Effector CD4-positive, alpha-beta T cell (primary cell): ENCODE data around the gene PRKACB.
"Not testable (repeated sequence)": the region's sequence is repeated elsewhere in the genome, so short reads cannot be mapped to it uniquely, and the experiment has no call there.

ENCODE experiments used
- DNase-seq: peaks from one replicate; pipeline ENCODE4 v3.0.0-alpha.2; 2020
- total RNA-seq: gene quantifications from one replicate; lab custom pipeline; 2026; lab: John Stamatoyannopoulos, UW

PRKACB gene
- total RNA-seq = 119 reads per million, percentile 86 among the genes with 10 or more reads in this experiment

- peak; percentile 9 for DNase-seq
These were observed at the start of gene PRKACB for GRCh38 chr1:84143796-84144565. Gene PRKACB (plus strand): TSS chr1:84144271. CDS start chr1:84144362, 91 bp downstream.

- no peak for DNase-seq
These were observed 48.8 kb upstream of the PRKACB start for GRCh38 chr1:84095308-84095707.

- no peak for DNase-seq
These were observed 47.9 kb upstream of the PRKACB start for GRCh38 chr1:84096176-84096575.

GRCh38 chr1:84101204-84101603, 42.9 kb upstream of the PRKACB start:
- no peak for DNase-seq

GRCh38 chr1:84103197-84103992, 40.7 kb upstream of the PRKACB start:
- DNase-seq = no peak

DNA sequence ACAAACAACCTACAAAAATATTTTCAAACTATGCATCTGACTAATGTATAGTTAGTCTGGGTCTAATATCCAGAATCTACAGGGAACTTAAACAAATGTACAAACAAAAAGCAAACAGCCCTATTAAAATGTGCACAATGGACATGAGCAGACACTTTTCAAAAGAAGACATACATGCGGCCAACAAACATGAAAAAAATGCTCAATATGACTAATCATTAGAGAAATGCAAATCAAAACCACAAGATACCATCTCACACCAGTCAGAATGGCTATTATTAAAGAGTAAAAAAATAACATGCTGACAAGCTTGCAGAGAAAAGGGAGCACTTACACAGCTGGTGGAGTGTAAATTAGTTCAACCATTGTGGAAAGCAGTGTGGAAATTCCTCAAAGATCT, 36.5 kb upstream of the PRKACB start:
- DNase-seq = not testable (repeated sequence)

DNA sequence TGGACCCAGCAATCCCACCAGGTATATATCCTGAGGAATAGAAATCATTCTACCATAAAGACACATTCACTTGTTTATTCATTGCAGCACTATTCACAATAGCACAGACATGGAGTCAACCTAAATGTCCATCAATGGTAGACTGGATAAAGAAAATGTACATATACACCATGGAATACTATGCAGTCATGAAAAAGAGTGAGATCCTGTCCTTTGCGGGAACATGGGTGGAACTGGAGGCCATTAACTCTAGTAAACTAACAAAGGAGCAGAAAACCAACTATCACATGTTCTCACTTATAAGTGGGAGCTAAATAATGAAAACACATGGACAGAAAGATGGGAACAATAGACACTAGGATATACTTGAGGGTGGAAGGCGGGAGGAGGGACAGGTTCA, 36.1 kb upstream of the PRKACB start:
- DNase-seq = no peak

DNA sequence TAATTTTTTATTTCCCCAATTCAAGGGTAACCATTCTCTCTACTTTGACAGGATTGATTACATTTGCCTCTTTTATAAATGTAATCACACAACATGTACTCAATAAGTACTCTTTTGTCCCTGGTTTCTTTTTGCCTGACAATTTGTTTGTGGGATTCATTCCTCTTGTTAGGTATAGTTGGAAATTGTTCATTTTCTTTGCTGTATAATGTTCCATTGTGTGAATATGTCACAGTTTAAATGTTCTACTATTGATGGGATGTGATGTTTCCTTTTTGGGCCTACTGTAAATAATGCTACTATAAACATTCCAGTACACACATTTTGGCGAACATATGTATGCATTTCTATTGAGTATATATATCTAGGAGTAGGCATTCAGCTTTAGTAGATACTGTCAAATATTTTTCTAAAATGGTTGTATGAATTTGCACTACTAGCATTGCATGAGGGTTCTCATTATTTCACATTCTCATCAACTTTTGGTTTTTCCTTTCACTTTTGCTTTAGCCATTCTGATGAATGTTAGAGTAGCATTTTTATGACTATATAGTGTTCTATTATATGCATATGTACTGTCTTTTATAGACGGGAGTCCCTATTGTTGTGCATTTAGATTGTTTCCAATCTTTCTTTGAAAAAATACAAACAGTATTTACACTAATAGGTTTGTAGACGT, 35.0 kb upstream of the PRKACB start:
- DNase-seq = no peak

DNA sequence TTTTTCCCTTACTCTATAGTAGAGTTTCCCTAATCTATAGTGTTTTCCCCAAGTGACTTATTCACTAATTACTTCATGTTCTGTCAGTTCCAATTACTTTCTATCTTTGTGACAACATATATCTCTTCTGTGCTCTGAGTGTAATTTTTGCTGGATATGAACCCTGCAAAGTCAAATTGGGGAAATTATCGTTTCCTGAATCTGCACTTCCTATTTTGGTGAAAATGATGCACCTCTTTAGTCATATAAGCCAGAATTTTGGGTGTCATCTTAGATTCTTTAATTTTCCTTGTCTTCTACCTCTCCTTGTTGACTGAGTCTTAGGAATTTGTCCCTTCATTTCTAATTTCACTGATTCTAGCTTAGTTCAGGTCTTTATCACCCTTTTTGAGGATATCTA, 33.4 kb upstream of the PRKACB start:
- no peak for DNase-seq

DNA sequence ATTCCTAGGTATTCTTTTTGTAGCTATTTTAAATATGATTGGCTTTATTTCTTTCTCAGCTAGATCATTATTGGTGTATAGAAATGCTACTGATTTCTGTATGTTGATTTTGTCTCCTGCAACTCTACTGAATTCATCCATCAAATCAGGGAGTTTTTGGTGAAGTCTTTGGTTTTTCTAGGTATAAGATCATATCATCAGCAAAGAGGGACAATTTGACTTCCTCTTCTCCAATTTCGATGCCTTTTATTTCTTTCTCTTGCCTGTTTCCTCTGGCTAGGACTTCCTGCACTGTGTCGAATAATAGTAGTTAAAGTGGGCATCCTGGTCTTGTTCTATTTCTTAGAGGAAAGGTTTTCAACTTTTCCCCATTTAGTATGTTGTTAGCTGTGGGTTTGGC, 27.5 kb upstream of the PRKACB start:
- DNase-seq = no peak

GRCh38 chr1:84117868-84118267, 26.2 kb upstream of the PRKACB start:
- no peak for DNase-seq

GRCh38 chr1:84121360-84121759, 22.7 kb upstream of the PRKACB start:
- DNase-seq = no peak

GRCh38 chr1:84122780-84123382, 21.2 kb upstream of the PRKACB start:
- peak; percentile 30 for DNase-seq

DNA sequence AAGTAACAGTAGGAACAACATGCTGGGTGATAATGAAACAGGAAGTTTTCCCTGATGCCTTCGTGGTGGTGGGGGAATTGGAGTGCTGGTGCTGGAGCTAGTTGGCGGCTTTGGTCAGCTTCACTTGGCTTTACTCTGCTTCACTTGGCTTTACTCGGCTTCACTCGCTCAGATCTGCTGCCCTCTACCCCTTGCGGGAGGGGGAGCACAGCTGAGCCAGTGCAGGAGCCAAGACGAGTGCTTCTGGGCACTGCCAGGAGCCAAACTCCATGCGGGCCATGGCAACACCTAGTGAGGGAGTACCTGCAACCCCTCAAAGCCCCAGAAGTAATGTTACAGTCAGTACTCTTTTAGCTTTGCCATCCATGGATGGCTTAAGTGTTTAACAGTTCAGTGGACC, 10.6 kb upstream of the PRKACB start:
- no peak for DNase-seq

- DNase-seq = no peak
These were observed 8.7 kb upstream of the PRKACB start for GRCh38 chr1:84135341-84135740.

DNA sequence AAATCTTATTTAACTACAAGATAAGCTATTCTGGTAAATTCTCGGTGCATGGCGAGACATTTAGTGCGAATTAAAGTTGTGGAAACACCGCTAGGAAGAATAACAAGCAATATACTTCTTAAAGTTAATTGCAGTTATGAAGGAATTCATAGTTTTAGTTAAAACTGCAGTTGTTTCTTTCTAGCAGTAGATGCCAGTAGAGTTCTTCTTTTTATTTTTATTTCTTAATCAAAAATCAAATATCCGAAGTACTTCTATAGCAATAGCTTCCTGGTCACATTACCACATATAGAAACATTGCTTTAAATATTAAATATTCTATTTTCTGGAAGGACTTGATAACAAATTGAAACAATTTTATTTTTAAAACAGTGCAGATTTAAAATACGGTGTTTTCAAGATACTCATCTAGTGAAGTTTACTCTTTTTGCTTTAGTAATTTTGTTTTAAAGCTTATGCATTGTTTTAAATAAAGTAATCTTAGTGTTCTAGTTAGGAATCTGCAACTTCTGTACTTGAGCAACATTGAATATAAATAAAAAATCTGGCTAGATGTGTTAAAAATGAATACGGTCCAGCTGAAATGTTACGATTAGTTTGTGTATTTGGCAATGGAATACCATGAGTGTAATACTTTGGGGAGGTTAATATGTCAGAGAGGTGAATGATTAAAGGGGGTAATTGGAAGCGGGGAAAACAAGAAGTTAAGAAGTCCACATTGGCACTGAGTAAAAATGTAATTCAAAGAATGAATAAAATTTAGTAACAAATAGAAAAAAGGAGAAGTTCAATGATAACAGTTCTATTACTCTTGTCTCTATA, 2.7 kb upstream of the PRKACB start:
- DNase-seq = no peak

DNA sequence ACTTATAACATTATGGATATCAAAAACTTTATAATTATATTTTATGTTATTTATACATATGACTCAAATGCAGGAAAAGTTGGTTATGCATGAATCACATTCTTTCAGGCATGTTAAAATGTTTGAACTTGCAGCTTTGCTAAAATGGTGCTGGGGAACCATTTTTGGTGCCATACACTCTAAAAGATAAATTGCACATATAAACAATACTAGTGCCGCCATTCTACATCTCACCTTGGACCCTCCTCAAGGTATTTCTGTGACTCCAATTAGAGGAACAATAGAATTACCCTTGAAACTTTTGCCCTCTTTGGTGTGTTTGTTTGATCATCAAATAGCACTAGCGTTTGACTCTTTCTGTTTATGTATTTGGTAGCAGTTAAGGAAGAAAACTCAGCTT, 997 bp downstream of the PRKACB start:
- DNase-seq = no peak

DNA sequence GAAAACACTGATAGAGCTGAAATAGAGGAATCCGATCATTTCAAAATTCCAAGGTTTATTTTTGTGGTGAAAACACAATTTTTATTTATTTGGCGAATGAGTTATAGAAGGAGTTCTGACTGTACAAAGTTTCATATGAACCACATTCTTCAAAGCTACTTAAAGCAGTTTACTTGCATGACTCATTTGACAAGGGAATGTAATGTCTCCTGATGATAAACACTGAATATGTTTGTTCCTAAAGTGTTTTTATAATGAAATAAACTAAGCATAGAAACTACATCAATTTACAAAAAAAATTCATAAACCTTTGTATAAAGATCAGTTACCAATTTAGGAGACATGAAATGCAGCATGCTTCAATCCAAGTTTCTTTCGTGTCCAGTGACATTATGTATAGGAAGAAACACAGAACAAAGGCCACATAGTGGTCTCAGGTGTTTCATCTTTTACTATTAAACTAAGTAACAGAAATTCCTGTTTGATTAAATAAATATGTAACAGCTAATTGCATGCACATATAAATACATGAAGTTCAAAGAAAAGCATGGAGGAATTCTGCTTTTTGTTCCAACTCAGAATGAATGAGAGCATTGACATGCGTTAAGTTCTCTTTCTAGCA, 2.5 kb downstream of the PRKACB start:
- DNase-seq = no peak

GRCh38 chr1:84148758-84149157, 4.7 kb downstream of the PRKACB start:
- no peak for DNase-seq

DNA sequence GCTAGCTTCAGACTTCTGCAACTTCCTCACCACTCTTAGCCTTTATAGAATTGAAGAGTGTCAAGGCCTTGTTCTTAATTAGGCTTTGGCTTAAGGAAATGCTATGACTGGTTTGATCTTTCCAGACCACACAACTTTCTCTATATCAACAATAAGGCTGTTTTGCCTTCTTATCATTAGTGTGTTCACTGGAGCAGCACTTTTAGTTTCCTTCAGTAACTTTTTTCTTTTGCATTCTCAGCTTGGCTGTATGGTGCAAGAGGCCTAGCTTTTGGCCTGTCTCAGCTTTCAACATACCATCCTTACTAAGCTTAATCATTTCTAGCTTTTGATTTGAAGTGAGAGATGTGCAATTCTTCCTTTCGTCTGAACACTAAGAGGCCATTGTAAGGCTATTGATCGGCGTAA, 8.6 kb downstream of the PRKACB start:
- no peak for DNase-seq

- no peak for DNase-seq
These were observed 11.4 kb downstream of the PRKACB start for GRCh38 chr1:84155517-84155916.

DNA sequence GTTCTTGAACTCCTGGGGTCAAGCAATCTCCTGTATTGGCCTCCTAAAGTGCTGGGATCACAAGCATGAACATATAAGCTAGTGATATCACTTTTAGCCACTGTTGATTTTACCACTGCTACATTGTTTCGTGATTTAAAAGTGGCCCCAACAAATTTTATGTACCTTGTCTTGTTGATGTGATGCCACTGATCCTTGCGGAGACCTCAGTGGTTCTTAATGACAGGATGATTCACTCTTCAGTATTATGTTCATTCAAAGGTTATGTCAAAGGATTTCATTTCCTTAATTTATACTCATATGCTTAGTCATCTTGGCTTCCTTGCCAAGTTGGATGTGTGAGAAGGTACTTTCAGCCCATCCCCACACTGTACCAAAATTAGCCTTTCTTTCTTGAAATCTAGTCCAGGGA, 12.1 kb downstream of the PRKACB start:
- no peak for DNase-seq
